GM19238 (cell line): ENCODE measurements around the gene NKX2-4.
"Not testable (repeated sequence)": the region's sequence is repeated elsewhere in the genome, so short reads cannot be mapped to it uniquely, and the experiment has no call there.

Experiments
- DNase-seq: peaks from one replicate; pipeline ENCODE4 v3.0.0; 2011; ENCODE audit warnings: low spot score; ENCODE audit not compliant: insufficient read length

The NKX2-4 gene

GRCh38 chr20:21397341-21398108, at the start of gene NKX2-4:
Gene NKX2-4, minus strand, starts transcription at chr20:21397526. Its CDS starts 127 bp downstream, at chr20:21397399.
- DNase-seq: no peak

DNA sequence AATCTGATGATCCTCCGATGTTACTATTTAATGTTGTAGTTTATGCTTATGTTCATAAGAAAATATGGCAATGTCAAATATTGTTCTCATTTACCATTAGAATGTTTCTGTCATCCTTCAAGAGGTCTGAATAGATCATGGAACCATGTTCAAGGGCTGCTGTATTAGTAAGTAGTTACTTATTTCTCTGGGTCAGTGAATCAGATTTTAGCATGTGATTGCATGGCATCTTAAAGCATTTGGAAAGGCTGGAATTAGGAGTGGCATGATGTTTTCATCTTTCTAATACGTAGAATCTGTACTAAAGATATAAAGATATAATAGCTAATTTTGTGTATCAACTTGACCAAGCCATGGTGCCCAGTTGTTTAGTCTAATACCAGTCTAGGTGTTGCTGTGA, 40.5 kb upstream of the NKX2-4 start:
- DNase-seq: no peak

GRCh38 chr20:21437248-21437647, 39.9 kb upstream of the NKX2-4 start:
- DNase-seq: no peak

DNA sequence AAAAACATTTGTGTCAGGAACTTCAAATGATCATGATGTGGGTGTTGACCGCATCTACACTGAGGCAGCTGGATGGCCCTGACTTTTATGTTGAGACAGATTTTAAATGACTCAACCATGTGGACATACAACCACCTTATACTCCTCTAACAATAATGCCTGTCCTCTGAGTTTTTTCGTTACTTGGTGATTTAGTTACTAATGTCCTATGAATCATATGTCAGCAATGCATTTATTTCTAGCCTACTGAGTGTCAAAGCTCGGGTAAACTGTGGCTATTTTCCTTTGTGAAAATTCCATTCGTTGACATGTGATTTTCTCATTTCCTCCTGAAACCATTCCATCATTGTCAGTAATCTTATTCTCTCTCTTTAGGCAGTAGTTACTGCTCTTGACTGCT, 38.9 kb upstream of the NKX2-4 start:
- DNase-seq: no peak

DNA sequence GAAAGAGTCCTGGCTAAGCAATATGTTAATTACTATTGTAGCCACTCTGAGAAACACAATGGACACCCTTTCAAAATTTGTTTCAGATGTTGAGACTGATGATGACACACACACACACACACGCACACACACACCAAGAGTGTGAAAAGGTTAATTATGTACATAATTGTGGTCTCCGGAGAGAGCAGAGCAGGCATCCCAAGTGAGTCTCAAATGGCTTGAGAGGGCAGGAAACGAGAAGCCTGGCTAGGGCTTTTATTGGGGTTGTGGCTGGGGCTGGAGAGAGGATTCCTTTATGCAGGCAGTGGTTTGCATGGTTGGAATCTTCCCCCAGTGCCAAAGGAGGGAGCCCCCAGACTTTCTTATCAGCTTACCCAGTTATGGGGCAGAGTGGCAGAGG, 38.2 kb upstream of the NKX2-4 start:
- no peak for DNase-seq

DNA sequence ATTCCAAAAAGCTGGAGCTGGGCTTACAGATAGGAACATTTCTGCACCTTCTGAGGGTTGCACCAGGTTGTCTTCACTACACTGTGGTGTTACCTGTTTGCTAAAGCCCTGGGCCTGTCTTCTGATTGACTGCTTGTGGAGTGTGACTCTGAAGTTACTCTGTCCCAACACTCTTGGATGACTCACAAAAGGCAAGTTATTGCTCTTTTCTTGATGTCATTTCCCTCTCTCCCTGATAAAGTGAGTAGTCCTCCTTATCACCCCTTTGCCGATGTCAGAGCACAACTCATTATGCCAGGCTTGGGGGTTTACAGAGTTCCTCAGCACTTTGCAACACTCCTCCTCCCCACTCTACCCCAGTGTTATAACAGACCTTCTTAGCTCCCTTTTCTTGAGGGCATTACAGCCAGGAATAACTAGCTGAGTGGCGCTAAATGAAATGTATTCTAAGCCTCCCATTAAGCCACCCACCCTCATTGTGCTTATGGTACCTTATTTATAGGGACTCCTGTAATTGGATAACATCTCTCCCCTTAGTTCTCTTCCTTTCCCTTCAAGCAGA, 36.1 kb upstream of the NKX2-4 start:
- no peak for DNase-seq

DNA sequence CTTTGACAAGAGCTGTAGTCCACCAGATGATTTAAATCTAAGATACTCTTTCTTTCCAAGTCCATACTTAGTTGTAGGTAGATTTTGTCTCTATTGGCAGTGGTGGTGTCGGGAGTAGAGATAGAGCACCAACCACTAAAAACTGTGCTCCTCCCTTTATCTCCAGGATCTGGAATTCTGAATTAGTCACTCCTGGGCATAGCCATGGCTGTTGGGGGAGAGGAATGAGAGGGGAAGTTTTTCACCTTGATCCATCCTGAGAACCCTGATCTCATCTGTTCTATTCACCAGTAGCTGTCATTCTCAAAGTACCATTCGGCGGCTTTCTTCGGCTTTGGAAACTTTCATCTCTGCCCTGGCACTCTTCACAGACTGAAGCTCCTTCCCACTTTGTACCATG, 35.6 kb upstream of the NKX2-4 start:
- DNase-seq: no peak

- DNase-seq: no peak
Observed at GRCh38 chr20:21430020-21430419, 32.7 kb upstream of the NKX2-4 start.

DNA sequence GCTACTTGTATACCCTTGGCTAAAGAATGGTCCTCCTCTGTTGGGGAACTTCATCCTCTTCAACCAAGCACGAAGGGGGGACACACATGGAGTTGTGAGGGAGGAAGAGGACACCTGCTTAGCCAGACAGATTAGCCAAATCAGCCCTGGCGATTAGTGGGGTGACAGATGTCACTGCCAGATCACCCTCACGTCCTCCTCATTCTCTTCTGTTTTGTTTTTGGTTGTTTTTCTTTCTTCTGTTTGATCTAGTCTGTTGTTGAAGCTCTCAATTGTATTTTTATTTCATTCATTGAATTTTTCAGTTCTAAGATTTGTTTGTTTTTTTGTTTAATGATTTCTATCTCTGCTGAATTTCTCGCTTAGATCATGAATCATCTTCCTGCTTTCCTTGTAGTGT, 27.5 kb upstream of the NKX2-4 start:
- no peak for DNase-seq

DNA sequence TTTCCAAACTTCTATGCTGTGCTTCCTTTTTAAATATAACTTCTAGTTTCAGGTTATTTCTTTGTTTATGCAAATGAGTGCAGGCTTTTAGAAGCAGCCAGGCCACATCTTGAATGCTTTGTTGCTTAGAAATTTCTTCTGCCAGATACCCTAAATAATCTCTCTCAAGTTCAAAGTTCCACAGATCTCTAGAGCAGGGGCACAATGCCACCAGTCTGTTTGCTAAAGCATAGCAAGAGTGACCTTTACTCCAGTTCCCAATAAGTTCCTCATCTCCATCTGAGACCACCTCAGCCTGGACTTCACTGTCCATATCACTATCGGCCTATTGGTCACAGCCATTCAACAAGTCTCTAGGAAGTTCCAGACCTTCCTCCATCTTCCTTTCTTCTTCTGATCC, 26.4 kb upstream of the NKX2-4 start:
- DNase-seq: not testable (repeated sequence)

- DNase-seq: no peak
Observed at GRCh38 chr20:21421601-21422236, 24.4 kb upstream of the NKX2-4 start.

- DNase-seq: not testable (repeated sequence)
Observed at GRCh38 chr20:21419147-21419546, 21.8 kb upstream of the NKX2-4 start.

- not testable (repeated sequence) for DNase-seq
Observed at GRCh38 chr20:21413996-21414395, 16.7 kb upstream of the NKX2-4 start.

- DNase-seq: no peak
Observed at GRCh38 chr20:21411725-21412124, 14.4 kb upstream of the NKX2-4 start.

GRCh38 chr20:21399005-21399475, 1.7 kb upstream of the NKX2-4 start:
- DNase-seq: no peak

- no peak for DNase-seq
Observed at GRCh38 chr20:21398109-21399004, 1.0 kb upstream of the NKX2-4 start.

DNA sequence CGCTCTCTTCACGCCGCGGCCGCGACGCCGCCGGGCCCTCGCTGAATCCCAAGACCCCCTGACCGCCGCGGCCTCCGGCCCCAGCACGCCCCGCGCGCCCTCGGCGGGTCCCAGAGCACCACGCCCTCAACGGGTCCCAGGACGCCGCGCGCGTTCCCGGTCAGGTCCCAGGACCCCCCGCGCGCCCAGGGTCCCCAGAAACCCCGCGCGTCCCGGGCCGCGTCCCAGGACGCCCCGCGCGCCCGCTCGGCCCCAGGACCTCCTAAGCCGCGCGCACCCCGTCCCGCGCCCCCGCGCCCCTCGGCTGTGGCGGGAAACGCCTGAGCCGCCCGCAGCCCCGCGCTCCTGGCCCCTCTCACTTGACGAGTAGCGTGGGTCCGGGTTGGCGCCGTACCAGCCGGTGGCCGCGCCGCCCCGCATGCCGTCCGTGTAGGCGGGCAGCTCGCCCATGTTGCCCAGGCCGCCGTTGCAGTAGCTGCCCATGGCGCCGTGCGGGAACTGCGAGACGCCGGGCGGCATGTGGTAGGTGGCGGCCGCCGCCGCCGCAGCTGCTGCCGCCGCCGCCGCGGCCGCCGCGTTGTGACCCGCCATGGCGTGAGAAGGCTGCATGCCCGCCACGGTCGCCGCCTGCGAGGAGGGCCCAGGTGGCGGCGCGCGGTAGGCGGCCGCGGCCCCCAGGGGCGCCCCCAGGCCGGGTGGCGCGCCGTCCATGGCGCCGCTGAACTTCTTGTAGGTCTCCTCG, 556 bp downstream of the NKX2-4 start:
- DNase-seq: peak; percentile 7

DNA sequence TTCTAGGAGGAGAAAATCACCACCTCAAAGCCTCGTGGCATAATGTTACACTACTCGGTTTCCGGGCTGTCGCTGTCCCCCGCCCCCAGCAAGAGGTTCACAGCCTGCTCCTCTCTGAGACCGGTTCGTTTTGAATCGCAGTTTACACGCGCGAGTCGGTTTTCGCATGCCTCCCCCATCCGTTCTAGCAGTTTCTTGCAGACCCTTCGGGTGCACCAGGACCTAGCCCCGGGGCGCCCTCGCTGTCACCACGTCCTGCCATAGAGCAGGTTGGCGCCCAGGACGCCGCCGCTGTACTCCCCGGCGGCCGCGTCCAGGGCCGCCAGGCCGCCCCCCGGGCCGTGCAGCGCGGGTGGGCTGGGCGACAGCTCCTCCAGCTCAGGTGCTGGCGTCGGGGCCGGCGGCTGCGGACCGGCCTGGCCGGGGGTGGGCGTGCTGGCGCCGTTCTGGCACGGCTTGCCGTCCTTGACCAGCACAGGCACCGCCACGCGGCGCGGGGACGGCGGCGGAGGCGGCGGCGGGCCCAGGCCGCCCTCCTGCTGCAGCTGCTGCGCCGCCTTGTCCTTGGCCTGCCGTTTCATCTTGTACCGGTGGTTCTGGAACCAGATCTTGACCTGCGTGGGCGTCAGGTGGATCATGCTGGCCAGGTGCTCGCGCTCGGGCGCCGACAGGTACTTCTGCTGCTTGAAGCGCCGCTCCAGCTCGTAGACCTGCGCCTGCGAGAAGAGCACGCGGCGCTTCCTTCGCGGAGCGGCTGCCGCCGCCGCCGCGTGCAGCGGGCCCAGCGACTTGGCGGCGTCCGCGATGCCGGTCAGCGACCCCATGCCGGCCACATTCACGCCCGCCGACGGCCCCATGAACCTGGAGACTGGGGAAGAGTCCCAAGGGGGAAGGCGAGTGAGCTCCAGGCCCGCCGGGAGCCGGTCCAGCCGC, 1.4 kb downstream of the NKX2-4 start:
- DNase-seq: no peak

- no peak for DNase-seq
Observed at GRCh38 chr20:21395051-21395665, 2.2 kb downstream of the NKX2-4 start.
